ENCODE measurements around the gene TGM3. TPM values are rescaled to one million over a fixed set of nuclear protein-coding genes. Genes with fewer than 3 reads are reported as not detected.
A peak's percentile ranks its signal among the peaks of the same experiment; 100 is the strongest.
"Not testable (repeated sequence)": the region's sequence is repeated elsewhere in the genome, so short reads cannot be mapped to it uniquely, and the experiment has no call there.

Gene TGM3
- total RNA-seq, 1 donor from 2014 or later, result 0.32 TPM

DNA sequence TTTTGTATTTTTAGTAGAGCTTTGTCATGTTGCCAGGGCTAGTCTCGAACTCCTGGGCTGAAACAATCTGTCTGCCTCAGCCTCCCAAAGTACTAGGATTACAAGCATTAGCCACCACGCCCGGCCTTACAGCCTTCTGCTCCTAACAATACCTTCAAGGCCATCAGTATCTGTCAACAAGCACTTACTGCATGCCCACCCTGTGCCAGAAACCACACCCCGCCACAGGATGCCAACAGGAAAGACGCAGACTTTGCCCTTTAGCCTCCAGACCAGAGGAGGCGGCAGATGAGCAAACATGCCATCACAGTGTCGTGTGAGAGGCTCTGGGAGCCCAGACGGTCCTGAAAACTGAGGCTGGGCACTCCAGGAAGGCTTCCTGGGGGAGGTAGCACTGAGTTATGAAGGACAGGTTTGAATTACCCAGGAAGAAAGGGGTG is 34.7 kb upstream of the TGM3 start:
- Histone ChIP-seq H3K9me3 (no peaks in the 10 kb centered on the region), H3K27me3 (ENCODE audit: low read depth) (no peaks in the 10 kb centered on the region), H3K27ac (no peak overlapping the region), H3K36me3 (no peaks in the 10 kb centered on the region), H3K4me3 (no peak overlapping the region), H3K4me1 (no peaks in the 10 kb centered on the region)
- intact Hi-C loops (cut with DNase I), result no loop called here
- TF ChIP-seq, protein P1, sequence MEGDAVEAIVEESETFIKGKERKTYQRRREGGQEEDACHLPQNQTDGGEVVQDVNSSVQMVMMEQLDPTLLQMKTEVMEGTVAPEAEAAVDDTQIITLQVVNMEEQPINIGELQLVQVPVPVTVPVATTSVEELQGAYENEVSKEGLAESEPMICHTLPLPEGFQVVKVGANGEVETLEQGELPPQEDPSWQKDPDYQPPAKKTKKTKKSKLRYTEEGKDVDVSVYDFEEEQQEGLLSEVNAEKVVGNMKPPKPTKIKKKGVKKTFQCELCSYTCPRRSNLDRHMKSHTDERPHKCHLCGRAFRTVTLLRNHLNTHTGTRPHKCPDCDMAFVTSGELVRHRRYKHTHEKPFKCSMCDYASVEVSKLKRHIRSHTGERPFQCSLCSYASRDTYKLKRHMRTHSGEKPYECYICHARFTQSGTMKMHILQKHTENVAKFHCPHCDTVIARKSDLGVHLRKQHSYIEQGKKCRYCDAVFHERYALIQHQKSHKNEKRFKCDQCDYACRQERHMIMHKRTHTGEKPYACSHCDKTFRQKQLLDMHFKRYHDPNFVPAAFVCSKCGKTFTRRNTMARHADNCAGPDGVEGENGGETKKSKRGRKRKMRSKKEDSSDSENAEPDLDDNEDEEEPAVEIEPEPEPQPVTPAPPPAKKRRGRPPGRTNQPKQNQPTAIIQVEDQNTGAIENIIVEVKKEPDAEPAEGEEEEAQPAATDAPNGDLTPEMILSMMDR (IDR thresholded peaks at IDR 0.05), result no peak
- ATAC-seq (no peak), DNase-seq (no peak)

DNA sequence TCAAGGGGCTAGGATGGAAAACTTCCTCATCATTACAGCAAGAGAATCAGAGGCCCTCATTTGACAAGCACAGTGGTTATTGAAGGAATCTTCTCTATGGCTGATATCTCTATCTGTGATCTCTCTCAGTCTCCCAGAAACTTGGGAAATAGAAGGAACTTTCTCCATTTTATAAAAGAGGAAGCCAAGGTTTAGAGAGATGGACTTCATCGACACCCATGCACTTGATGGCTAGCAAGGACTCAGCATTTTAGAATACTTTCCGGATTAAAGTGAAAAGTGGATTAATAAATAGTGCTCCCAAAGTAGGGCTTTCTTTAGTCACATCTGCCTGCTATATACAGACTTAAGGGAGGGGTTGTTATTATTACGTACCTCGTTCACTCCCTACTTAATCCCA is 34.2 kb upstream of the TGM3 start:
- ATAC-seq, result no peak
- no peaks in the 10 kb centered on the region for H3K4me1 ChIP-seq
- TF ChIP-seq, protein P1 (IDR thresholded peaks at IDR 0.05), result no peak
- DNase-seq, result no peak
- H3K36me3 ChIP-seq, result no peaks in the 10 kb centered on the region
- H3K27ac ChIP-seq, result no peak overlapping the region
- intact Hi-C loops (cut with DNase I), result no loop called here
- no peaks in the 10 kb centered on the region for H3K9me3 ChIP-seq
- no peaks in the 10 kb centered on the region for H3K27me3 ChIP-seq (ENCODE audit: low read depth)
- H3K4me3 ChIP-seq, result no peak overlapping the region

DNA sequence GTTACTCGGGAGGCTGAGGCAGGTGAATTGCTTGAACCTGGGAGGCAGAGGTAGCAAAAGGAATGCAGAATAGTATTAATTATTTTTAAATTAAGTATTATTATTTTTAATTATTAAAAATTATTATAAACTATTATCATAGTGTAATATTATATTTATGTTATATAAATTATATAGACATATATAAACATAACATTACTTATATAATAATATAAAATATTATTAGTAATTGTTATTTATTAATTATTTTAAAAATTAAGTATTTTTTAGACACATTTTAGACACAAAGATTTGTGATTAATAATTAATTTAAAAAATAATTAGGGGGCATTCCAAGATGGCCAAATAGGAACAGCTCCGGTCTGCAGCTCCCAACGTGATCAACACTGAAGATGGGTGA is 31.7 kb upstream of the TGM3 start:
- DNase-seq (no peak), ATAC-seq (no peak)
- Histone ChIP-seq H3K36me3 (no peaks in the 10 kb centered on the region), H3K4me1 (no peaks in the 10 kb centered on the region), H3K27me3 (ENCODE audit: low read depth) (no peaks in the 10 kb centered on the region), H3K4me3 (no peak overlapping the region), H3K27ac (no peak overlapping the region), H3K9me3 (no peaks in the 10 kb centered on the region)
- TF ChIP-seq, protein P1 (IDR thresholded peaks at IDR 0.05), result no peak
- intact Hi-C loops (cut with DNase I), result no loop called here

DNA sequence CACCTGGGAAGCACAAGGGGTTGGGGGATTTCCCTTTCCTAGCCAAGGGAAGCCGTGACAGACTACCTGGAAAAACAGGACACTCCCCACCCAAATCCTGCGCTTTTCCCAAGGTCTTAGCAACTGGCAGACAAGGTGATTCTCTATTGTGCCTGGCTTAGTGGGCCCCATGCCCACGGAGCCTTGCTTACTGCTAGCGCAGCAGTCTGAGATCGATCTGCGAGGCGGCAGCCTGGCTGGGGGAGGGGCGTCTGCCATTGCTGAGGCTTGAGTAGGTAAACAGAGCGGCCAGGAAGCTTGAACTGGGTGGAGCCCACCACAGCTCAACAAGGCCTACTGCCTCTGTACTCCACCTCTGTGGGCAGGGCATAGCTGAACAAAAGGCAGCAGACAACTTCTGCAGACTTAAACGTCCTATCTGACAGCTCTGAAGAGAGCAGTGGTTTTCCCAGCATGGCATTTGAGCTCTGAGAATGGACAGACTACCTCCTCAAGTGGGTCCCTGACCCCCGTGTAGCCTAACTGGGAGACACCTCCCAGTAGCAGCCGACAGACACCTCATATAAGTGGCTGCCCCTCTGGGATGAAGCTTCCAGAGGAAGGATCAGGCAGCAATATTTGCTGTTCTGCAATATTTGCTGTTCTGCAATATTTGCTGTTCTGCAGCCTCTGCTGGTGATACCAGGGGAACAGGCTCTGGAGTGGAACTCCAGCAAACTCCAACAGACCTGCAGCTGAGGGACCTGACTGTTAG is 31.0 kb upstream of the TGM3 start:
- H3K36me3 ChIP-seq; H3K27me3 ChIP-seq (ENCODE audit: low read depth); H3K9me3 ChIP-seq; H3K4me1 ChIP-seq; intact Hi-C loops (cut with DNase I); H3K27ac ChIP-seq; ATAC-seq; H3K4me3 ChIP-seq: not testable (repeated sequence)
- DNase-seq, result peak; percentile 66

DNA sequence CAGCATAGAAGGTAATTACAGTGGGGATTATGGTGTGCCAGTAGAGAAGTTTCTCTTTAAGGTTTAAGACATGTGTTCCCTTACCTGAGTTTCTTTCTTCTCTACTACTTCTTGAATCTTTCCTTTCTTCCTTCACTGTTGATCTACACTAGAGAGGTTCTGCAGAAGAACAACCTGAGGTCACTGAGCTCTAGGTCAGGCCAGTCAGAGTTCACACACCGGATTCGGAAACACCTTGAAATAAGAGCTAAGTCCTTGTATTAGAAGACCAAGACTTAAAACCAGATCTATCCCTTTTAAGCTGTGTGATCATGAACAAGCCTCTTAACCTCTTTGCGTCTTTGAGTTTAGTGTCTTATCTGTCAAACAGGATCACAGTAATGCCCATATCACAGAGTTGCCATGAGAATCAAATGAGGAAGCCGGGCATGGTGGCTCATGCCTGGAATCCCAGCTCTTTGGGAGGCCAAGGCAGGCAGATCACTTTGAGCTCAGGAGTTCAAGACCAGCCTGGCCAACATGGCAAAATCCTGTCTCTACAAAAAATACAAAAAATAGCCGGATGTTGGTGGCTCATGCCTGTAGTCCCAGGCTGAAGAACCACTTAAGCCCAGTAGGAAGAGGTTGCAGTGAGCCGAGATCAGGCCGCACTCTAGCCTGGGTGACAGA is 22.0 kb upstream of the TGM3 start:
- Histone ChIP-seq H3K4me1 (no peaks in the 10 kb centered on the region), H3K27me3 (ENCODE audit: low read depth) (no peaks in the 10 kb centered on the region), H3K36me3 (no peaks in the 10 kb centered on the region), H3K4me3 (no peak overlapping the region), H3K9me3 (no peaks in the 10 kb centered on the region), H3K27ac (no peak overlapping the region)
- TF ChIP-seq, protein P1 (IDR thresholded peaks at IDR 0.05), result no peak
- no peak for ATAC-seq
- intact Hi-C loops (cut with DNase I), result no loop called here
- DNase-seq, result no peak

DNA sequence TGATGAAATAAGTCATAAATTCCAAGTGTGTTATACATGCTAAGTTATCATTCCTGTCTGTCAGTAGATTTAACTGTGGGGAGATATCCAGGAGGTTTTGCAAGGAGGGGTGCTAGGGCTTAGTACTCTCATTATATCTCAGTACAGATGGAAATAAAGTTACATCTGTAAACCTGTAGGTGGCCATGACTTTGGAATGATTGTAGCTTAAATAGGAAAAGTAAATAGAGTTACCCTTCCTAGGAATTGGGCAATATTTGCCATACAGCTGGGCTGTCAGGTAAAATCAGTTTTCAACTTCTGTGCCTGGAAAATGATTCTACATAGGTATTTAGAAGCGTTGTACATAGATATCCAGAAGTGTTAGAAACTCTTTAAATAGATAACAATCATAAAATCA is 19.8 kb upstream of the TGM3 start:
- Histone ChIP-seq H3K27me3 (ENCODE audit: low read depth) (no peaks in the 10 kb centered on the region), H3K4me3 (no peak overlapping the region), H3K36me3 (no peaks in the 10 kb centered on the region), H3K4me1 (no peaks in the 10 kb centered on the region), H3K27ac (no peak overlapping the region), H3K9me3 (no peaks in the 10 kb centered on the region)
- intact Hi-C loops (cut with DNase I), result no loop called here
- TF ChIP-seq, protein P1 (IDR thresholded peaks at IDR 0.05), result no peak
- DNase-seq, result no peak
- ATAC-seq, result peak in 1 of 2 donors; percentile 14

Measured in lower lobe of right lung (tissue), 2 donors.